ENCODE measurements around the gene MMEL1. TPM values are rescaled to one million over a fixed set of nuclear protein-coding genes. Genes with fewer than 3 reads are reported as not detected.

MMEL1 gene
- total RNA-seq, 6 experiments from 2014 or later = 1.2 to 2.0 TPM; not detected in 4

DNA sequence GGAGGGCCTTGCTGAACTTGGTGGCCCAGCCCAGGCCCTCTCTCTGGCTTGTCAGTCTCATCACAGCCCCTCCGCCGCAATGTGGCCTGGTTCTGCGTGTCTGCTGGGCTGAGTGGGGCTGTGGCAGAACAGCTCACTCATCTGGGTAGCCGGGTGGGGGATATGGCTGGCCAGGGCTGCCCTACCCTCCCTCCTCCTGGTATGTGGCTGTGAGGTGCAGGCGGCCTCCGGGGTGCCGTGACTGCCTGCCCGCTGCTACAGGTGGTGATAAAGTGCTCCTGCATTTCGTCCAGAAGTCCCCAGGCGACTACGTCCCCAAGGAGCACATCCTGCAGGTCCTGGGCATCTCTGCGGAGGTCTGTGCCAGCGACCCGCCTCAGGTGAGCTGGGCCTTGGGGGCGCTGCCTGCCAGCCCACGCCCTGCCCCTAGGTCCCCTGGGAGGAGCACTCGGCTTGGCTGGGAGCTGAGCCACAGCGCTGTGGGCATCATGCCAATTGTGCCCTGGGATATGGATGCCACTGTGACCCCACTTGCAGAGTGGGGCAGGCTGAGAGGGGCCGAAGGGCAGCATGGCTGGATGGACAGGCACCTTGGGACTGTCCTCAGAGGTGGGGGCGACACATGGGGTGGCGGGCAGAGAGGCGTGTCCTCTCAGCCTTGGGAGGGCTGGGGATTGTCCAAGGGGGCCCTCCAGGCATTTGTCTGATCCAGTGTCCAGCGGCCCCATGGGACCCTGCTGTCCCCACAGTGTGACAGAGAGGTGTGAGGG is 44.0 kb downstream of the MMEL1 start:
- H3K4me1 ChIP-seq = peaks cover 0 to 9% (median 4%) of the 10 kb centered on the region in 4 donors
- TF ChIP-seq, protein P1, sequence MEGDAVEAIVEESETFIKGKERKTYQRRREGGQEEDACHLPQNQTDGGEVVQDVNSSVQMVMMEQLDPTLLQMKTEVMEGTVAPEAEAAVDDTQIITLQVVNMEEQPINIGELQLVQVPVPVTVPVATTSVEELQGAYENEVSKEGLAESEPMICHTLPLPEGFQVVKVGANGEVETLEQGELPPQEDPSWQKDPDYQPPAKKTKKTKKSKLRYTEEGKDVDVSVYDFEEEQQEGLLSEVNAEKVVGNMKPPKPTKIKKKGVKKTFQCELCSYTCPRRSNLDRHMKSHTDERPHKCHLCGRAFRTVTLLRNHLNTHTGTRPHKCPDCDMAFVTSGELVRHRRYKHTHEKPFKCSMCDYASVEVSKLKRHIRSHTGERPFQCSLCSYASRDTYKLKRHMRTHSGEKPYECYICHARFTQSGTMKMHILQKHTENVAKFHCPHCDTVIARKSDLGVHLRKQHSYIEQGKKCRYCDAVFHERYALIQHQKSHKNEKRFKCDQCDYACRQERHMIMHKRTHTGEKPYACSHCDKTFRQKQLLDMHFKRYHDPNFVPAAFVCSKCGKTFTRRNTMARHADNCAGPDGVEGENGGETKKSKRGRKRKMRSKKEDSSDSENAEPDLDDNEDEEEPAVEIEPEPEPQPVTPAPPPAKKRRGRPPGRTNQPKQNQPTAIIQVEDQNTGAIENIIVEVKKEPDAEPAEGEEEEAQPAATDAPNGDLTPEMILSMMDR (IDR thresholded peaks at IDR 0.05) = no peak
- TF ChIP-seq POLR2A (IDR thresholded peaks at IDR 0.05) = no peak
- no peak overlapping the region for H3K27ac ChIP-seq
- no peak overlapping the region for H3K4me3 ChIP-seq
- DNase-seq (peak in 2 of 3 donors; percentile 35 to 59), ATAC-seq (no peak)
- H3K27me3 ChIP-seq = no peaks in the 10 kb centered on the region
- 80% methylated on average over 1 of the region's 23 CpGs for WGBS (ENCODE audit: insufficient coverage, low coverage, low lambda C conversion rate, missing lambda C conversion rate)
- no peaks in the 10 kb centered on the region for H3K36me3 ChIP-seq
- intact Hi-C loops (cut with DNase I) = no loop called here
- no peaks in the 10 kb centered on the region for H3K9me3 ChIP-seq

DNA sequence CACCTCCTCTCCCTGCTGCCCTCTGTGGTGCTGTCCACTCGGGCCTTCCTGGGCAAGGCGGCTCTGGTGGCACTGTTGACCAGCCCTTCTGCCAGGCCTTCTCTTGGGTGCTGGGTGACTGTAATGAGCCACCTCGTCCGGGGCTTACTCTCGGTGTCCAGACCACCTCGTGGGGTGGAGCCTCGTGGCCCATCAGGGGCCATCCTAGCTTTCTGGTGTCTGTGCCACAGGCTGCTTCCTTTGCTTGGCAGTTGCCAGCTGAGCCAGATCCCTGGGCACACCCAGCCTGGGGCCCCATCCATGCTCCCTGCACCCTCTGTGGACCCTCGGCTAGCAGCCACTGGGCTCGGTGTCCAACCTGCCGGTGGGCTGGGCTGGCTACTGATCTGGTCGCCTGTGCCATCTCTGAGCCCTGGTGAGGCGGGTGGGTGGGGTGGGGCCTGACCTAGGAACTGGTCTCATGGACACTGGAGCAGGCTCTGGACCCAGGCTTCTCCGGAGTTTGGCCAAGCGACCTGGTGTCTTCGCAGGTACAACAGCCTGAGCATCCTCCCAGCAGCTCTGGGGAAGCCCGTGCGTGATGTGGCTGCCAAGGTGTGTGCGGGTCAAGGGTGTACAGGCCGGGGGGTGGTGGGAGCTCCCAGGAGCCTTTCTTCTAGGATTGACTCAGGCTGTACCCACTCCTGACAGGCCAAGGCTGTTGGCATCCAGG is 44.8 kb downstream of the MMEL1 start:
- TF ChIP-seq POLR2A (IDR thresholded peaks at IDR 0.05) = no peak
- TF ChIP-seq, protein P1 (IDR thresholded peaks at IDR 0.05) = no peak
- DNase-seq (peak in 2 of 3 donors; percentile 32 to 63), ATAC-seq (no peak)
- WGBS (ENCODE audit: insufficient coverage, low coverage, low lambda C conversion rate, missing lambda C conversion rate) = 80% methylated on average over 1 of the region's 19 CpGs
- H3K4me1 ChIP-seq = peaks cover 0 to 12% (median 4%) of the 10 kb centered on the region in 4 donors
- no peaks in the 10 kb centered on the region for H3K9me3 ChIP-seq
- H3K4me3 ChIP-seq = no peak overlapping the region
- no peak overlapping the region for H3K27ac ChIP-seq
- H3K36me3 ChIP-seq = no peaks in the 10 kb centered on the region
- H3K27me3 ChIP-seq = no peaks in the 10 kb centered on the region
- intact Hi-C loops (cut with DNase I) = no loop called here

DNA sequence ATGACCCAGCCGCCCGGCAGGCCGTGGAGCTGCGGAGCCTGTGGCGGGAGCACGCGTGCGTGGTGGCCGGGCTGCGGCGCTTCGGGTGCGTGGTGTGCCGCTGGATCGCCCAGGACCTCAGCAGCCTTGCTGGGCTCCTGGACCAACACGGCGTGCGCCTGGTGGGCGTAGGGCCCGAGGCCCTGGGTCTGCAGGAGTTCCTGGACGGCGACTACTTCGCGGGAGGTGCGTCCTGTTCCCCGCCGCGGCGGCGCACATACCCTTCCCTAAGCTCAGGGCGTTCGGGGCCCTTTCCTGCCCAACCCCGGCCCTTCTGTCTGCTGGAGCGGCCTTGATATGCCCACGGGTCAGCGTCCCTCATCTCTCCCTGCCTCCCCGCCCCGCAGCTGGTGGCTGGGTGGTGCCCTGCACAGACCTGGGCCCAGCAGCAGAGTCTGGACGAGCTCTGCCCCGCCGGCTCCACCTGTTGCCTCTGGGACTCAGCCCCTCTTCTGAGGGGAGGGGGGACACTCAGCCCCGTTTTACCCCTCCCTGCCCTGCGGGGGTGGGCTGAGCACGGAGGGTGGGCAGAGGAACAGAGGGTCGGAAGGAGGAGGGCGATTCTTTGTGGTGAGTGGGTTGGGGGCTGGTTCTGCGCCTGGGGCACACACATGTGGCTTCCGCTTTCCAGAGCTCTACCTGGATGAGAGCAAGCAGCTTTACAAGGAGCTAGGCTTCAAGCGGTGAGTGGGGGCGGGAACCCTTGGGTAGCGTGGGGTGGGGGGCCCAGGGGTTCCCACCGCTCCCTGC is 45.6 kb downstream of the MMEL1 start:
- H3K27me3 ChIP-seq = no peaks in the 10 kb centered on the region
- intact Hi-C loops (cut with DNase I) = no loop called here
- H3K27ac ChIP-seq = no peak overlapping the region
- no peaks in the 10 kb centered on the region for H3K9me3 ChIP-seq
- H3K36me3 ChIP-seq = no peaks in the 10 kb centered on the region
- no peak for ATAC-seq
- H3K4me1 ChIP-seq = peaks cover 0 to 12% (median 4%) of the 10 kb centered on the region in 4 donors
- DNase-seq = peak in 1 of 3 donors; percentile 72
- TF ChIP-seq POLR2A (IDR thresholded peaks at IDR 0.05) = no peak
- WGBS (ENCODE audit: insufficient coverage, low coverage, low lambda C conversion rate, missing lambda C conversion rate) = 0% methylated on average over 1 of the region's 52 CpGs
- H3K4me3 ChIP-seq = peak overlapping the region; percentile 59 to 69 (median 61)

DNA sequence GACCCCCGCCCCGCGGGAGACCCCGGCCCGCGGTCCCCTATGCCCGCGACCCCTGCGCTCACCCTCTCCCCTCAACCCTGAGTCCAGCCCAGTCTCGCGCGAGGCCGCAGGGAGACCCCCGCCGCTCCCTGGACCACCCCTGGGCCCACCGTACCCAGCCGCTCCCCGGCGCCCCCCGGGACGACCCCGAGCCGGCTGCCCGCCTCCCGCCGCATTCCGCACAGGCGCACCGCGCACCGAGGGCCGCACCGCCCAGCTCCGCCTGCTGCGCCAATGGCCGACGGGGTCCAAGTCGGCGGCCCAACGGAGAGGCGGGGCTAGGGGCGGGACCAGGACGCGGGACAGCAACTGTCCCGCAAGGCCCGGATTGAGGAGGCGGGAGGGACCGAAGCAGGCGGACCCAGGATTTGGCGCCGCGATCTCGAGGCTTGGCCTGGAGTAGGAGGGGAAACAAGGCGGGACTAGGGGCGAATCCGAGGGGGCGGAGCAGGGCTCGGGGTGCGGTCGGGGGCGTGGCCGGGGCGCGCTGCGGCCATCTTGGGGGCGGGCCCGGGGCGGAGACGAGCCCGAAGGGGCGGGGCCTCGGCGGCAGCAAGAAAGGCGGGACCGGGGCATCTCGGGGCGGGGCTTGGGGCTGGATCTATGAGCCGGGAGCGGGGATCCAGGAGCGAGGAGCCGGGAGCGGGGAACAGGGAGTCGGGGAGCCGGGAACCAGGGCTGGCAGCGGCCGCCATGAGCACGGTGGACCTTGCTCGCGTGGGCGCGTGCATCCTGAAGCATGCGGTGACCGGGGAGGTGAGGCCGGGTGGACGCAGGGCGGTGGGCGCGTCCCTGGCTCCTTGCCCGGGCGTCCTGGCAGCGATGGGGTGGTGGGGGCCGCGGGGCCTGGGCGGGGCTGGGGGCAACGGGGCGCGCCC is 46.4 kb downstream of the MMEL1 start, which contains the start of gene PRXL2B:
Gene PRXL2B, plus strand, starts transcription at position 624 of the 917 bp plus-strand sequence. Its CDS starts 109 bp downstream, at position 733.
- TF ChIP-seq POLR2A (IDR thresholded peaks at IDR 0.05) = peak; percentile 90
- TF ChIP-seq, protein P1 (IDR thresholded peaks at IDR 0.05) = no peak
- DNase-seq (peak; percentile 100), ATAC-seq (peak; percentile 86 to 93 (median 90))
- Histone ChIP-seq H3K4me3 (peak within 1 kb of the TSS; percentile 74 to 92 (median 78)), H3K27me3 (no peaks in the 10 kb centered on the region), H3K9me3 (no peaks in the 10 kb centered on the region), H3K4me1 (peaks cover 0 to 12% (median 4%) of the 10 kb centered on the region in 4 donors), H3K27ac (peak within 1 kb of the TSS; percentile 94 to 98 (median 94)), H3K36me3 (no peaks in the 10 kb centered on the region)
- intact Hi-C loops (cut with DNase I) = no loop called here
- 0% methylated on average over 6 of the region's 107 CpGs for WGBS (ENCODE audit: insufficient coverage, low coverage, low lambda C conversion rate, missing lambda C conversion rate)

Data from right lobe of liver (tissue), 6 donors.